Loucy (cell line): ENCODE data around the gene ZSWIM5.
"Not testable (repeated sequence)": the region's sequence is repeated elsewhere in the genome, so short reads cannot be mapped to it uniquely, and the experiment has no call there.

Source experiments
- H2AFZ ChIP-seq: fragments of 200-600 bp; sonication (generic); 2 replicates; pipeline ENCODE4 v1.6.0; 2016; ENCODE audit warnings: antibody characterized with exemption, mild to moderate bottlenecking, low read length, moderate library complexity
- H3F3A ChIP-seq: fragments of 200-600 bp; 2 replicates; pipeline ENCODE4 v1.6.0; 2016; ENCODE audit warnings: antibody characterized with exemption, low read depth, mild to moderate bottlenecking
- H3K27me3 ChIP-seq: fragments of 200-600 bp; sonication (generic); 2 replicates; pipeline ENCODE4 v1.6.1; 2014; ENCODE audit warnings: low read length, mild to moderate bottlenecking; ENCODE audit not compliant: insufficient read depth, poor library complexity, severe bottlenecking
- H3K36me3 ChIP-seq: fragments of 200-600 bp; sonication (generic); 2 replicates; pipeline ENCODE4 v1.6.1; 2016; ENCODE audit warnings: low read length; ENCODE audit not compliant: insufficient read depth
- H3K4me1 ChIP-seq: fragments of 200-600 bp; sonication (generic); 2 replicates; pipeline ENCODE4 v1.5.1; 2014; ENCODE audit warnings: low read length, mild to moderate bottlenecking; ENCODE audit not compliant: insufficient read depth, poor library complexity, severe bottlenecking
- H3K4me2 ChIP-seq: fragments of 200-600 bp; sonication (generic); 2 replicates; pipeline ENCODE4 v1.6.0; 2014; ENCODE audit warnings: antibody characterized with exemption, low read length, low read depth, mild to moderate bottlenecking; ENCODE audit not compliant: poor library complexity, severe bottlenecking
- H3K4me3 ChIP-seq: fragments of 200-600 bp; sonication (generic); 2 replicates; pipeline ENCODE4 v1.5.1; 2014; ENCODE audit warnings: low read length, mild to moderate bottlenecking, mixed read lengths; ENCODE audit not compliant: poor library complexity, severe bottlenecking
- H3K79me2 ChIP-seq: fragments of 200-600 bp; sonication (generic); 2 replicates; pipeline ENCODE4 v1.6.1; 2014; ENCODE audit warnings: low read length; ENCODE audit not compliant: insufficient read depth
- H3K9ac ChIP-seq: fragments of 200-600 bp; sonication (generic); 2 replicates; pipeline ENCODE4 v1.6.0; 2014; ENCODE audit warnings: mild to moderate bottlenecking, low read depth, low read length, moderate library complexity; ENCODE audit not compliant: poor library complexity, severe bottlenecking
- H3K9me2 ChIP-seq: fragments of 200-600 bp; sonication (generic); replicated peaks from 2 replicates; pipeline ENCODE4 v1.6.1; 2016; ENCODE audit warnings: low read depth, low read length, mixed read lengths
- H3K9me3 ChIP-seq: fragments of 200-600 bp; sonication (generic); 2 replicates; pipeline ENCODE4 v1.6.1; 2014; ENCODE audit warnings: mild to moderate bottlenecking, antibody characterized with exemption, low read length, low read depth; ENCODE audit not compliant: insufficient read depth
- H4K20me1 ChIP-seq: fragments of 200-600 bp; sonication (generic); 2 replicates; pipeline ENCODE4 v1.6.0; 2014; ENCODE audit warnings: antibody characterized with exemption, low read length, mild to moderate bottlenecking; ENCODE audit not compliant: insufficient read depth, poor library complexity, severe bottlenecking
- CTCF ChIP-seq: fragments of 200-600 bp; sonication (generic); conservative IDR thresholded peaks from 2 replicates; pipeline ENCODE4 v1.5.1; 2014; ENCODE audit warnings: mild to moderate bottlenecking, antibody characterized with exemption, low read length
- EZH2phosphoT487 ChIP-seq: fragments of 200-600 bp; IDR thresholded peaks from 2 replicates; pipeline ENCODE4 v1.6.1; 2018; ENCODE audit warnings: antibody characterized with exemption, mild to moderate bottlenecking, moderate library complexity, borderline replicate concordance

Gene ZSWIM5

GRCh38 chr1:45097944-45098343 is 108.5 kb downstream of the ZSWIM5 start:
- H3K27me3 ChIP-seq = no peaks in the 10 kb centered on the region
- no peaks in the 10 kb centered on the region for H3K9me3 ChIP-seq
- no peaks in the 10 kb centered on the region for H3K36me3 ChIP-seq
- no peak overlapping the region for H3K4me3 ChIP-seq
- H2AFZ ChIP-seq = no peak overlapping the region
- H3K4me2 ChIP-seq = no peak overlapping the region
- no peaks in the 10 kb centered on the region for H3K79me2 ChIP-seq
- no peak overlapping the region for H3K9ac ChIP-seq
- H3K4me1 ChIP-seq = no peaks in the 10 kb centered on the region
- H3F3A ChIP-seq = no peaks in the 10 kb centered on the region
- H3K9me2 ChIP-seq = no peaks in the 10 kb centered on the region
- no peak for TF ChIP-seq EZH2phosphoT487
- TF ChIP-seq CTCF = no peak
- H4K20me1 ChIP-seq = no peaks in the 10 kb centered on the region

GRCh38 chr1:45097079-45097478 is 109.3 kb downstream of the ZSWIM5 start:
- no peak overlapping the region for H3K9ac ChIP-seq
- H3K36me3 ChIP-seq = no peaks in the 10 kb centered on the region
- no peaks in the 10 kb centered on the region for H3K9me2 ChIP-seq
- no peaks in the 10 kb centered on the region for H3F3A ChIP-seq
- no peaks in the 10 kb centered on the region for H3K4me1 ChIP-seq
- no peaks in the 10 kb centered on the region for H3K79me2 ChIP-seq
- H3K9me3 ChIP-seq = no peaks in the 10 kb centered on the region
- TF ChIP-seq EZH2phosphoT487 = no peak
- TF ChIP-seq CTCF = no peak
- no peak overlapping the region for H3K4me2 ChIP-seq
- H4K20me1 ChIP-seq = no peaks in the 10 kb centered on the region
- H2AFZ ChIP-seq = no peak overlapping the region
- H3K4me3 ChIP-seq = no peak overlapping the region
- no peaks in the 10 kb centered on the region for H3K27me3 ChIP-seq

GRCh38 chr1:45095450-45095849 is 111.0 kb downstream of the ZSWIM5 start:
- no peaks in the 10 kb centered on the region for H3K9me3 ChIP-seq
- H3K9ac ChIP-seq = no peak overlapping the region
- no peaks in the 10 kb centered on the region for H4K20me1 ChIP-seq
- H3K9me2 ChIP-seq = no peaks in the 10 kb centered on the region
- no peak overlapping the region for H3K4me3 ChIP-seq
- H3K36me3 ChIP-seq = no peaks in the 10 kb centered on the region
- H3K4me2 ChIP-seq = no peak overlapping the region
- no peaks in the 10 kb centered on the region for H3K79me2 ChIP-seq
- H3F3A ChIP-seq = no peaks in the 10 kb centered on the region
- TF ChIP-seq EZH2phosphoT487 (no peak), CTCF (no peak)
- H3K27me3 ChIP-seq = no peaks in the 10 kb centered on the region
- no peaks in the 10 kb centered on the region for H3K4me1 ChIP-seq
- no peak overlapping the region for H2AFZ ChIP-seq

- H3K9ac ChIP-seq, H3F3A ChIP-seq, H3K9me3 ChIP-seq, H4K20me1 ChIP-seq, H3K4me1 ChIP-seq, H2AFZ ChIP-seq, H3K27me3 ChIP-seq, H3K79me2 ChIP-seq, H3K36me3 ChIP-seq, H3K4me3 ChIP-seq, H3K4me2 ChIP-seq, H3K9me2 ChIP-seq: not testable (repeated sequence)
Measured at GRCh38 chr1:45094371-45094770, 112.0 kb downstream of the ZSWIM5 start.
